Thyroid gland (tissue), 4 donors: Measurements from ENCODE around the gene EFNA5. TPM values are rescaled to one million over a fixed set of nuclear protein-coding genes. Genes with fewer than 3 reads are reported as not detected.

Source experiments
- DNase-seq, 2 donors: peaks; one replicate each; pipeline ENCODE4 v3.0.0-alpha.2; 2019
- H3K27ac ChIP-seq, 3 donors: fragments of 200-600 bp; sonication (generic); 1 replicate in 2 of 3; 2 replicates in 1 of 3; pipeline ENCODE4 v1.5.1; 2016 to 2019; ENCODE audit warnings: mild to moderate bottlenecking in 1 of 3, moderate library complexity in 1 of 3
- H3K27me3 ChIP-seq: fragments of 200-600 bp; sonication (generic); one replicate; pipeline ENCODE4 v1.5.1; 2019
- H3K36me3 ChIP-seq, 2 donors: fragments of 200-600 bp; sonication (generic); one replicate each; pipeline ENCODE4 v1.5.1; 2016 to 2019
- H3K4me1 ChIP-seq, 2 donors: fragments of 200-600 bp; sonication (generic); one replicate each; pipeline ENCODE4 v1.5.1; 2017 to 2019
- H3K4me3 ChIP-seq, 3 donors: fragments of 200-600 bp; sonication (generic); replicated peaks in 1 of 3; 1 replicate in 2 of 3; 2 replicates in 1 of 3; pipeline ENCODE4 v1.5.1; 2016; ENCODE audit warnings: mild to moderate bottlenecking in 1 of 3
- H3K9me3 ChIP-seq: fragments of 200-600 bp; sonication (generic); one replicate; pipeline ENCODE4 v1.5.1; 2017
- POLR2A ChIP-seq, 2 donors: fragments of 450-650 bp; IDR thresholded peaks; one replicate each; pipeline ENCODE4 v1.6.1; 2017; ENCODE audit warnings: antibody characterized with exemption in 2 of 2, mild to moderate bottlenecking in 2 of 2, moderate library complexity in 1 of 2
- WGBS, 2 donors: methylation state at CpG; one replicate each; pipeline ENCODE4 v1.1.5; 2017; 5-methylcytosine and 5-hydroxymethylcytosine counted together
- intact Hi-C: fragments of 100-400 bp; cut with DNase I; formaldehyde crosslinking; loops from one replicate; pipeline ENCODE4 v1.15.1; 2023
- total RNA-seq, 4 donors: library from RNA; depleted of rRNA; stranded (reverse); fragments of >200 nt; gene quantifications; one replicate each; pipeline ENCODE4 v1.2.3, GENCODE V29; 2016
- TF ChIP-seq, protein P1 (sequence below), 6 experiments: fragments of 200-600 bp in 3 of 6; fragments of 450-650 bp in 3 of 6; sonication (generic) in 3 of 6; IDR thresholded peaks; one replicate each; pipeline ENCODE4 v1.5.1; 2016 to 2019; ENCODE audit warnings: antibody characterized with exemption in 6 of 6, mild to moderate bottlenecking in 2 of 6, inconsistent platforms in 1 of 6, moderate library complexity in 1 of 6

Gene EFNA5
- total RNA-seq, 4 donors from 2014 or later, result 5.7 to 17.2 (median 6.4) TPM

DNA sequence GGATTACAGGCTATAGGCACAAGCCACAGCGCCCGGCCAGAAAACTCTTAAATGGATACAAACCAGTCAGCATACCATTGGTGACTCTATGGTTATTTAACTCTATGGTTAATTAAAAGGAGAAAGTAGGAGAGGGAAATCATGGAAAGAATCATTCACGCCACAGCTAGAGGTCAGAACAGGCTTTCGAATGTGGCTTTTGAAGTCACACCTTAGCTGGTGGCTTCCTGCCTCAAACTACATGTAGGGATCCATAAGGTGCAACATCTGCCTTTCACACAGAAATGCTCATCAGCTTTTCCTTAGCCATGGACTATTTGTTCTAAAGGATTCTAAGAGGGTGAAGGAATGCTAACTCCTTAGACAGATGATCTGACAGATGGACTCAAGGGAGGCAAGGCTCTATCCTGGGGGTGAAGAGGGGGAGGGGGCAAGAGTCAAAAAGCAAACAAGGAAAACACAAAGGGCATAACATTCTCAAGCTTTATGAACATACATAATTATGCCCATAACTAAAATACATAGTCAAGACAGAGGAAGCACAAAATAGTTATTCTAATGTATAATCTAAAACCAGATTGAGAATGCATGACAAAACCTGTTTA lies 130.9 kb downstream of the EFNA5 start:
- Histone ChIP-seq H3K4me3 (no peak overlapping the region), H3K9me3 (no peaks in the 10 kb centered on the region), H3K27me3 (no peaks in the 10 kb centered on the region), H3K27ac (no peak overlapping the region), H3K4me1 (no peaks in the 10 kb centered on the region), H3K36me3 (no peaks in the 10 kb centered on the region)
- TF ChIP-seq, protein P1, sequence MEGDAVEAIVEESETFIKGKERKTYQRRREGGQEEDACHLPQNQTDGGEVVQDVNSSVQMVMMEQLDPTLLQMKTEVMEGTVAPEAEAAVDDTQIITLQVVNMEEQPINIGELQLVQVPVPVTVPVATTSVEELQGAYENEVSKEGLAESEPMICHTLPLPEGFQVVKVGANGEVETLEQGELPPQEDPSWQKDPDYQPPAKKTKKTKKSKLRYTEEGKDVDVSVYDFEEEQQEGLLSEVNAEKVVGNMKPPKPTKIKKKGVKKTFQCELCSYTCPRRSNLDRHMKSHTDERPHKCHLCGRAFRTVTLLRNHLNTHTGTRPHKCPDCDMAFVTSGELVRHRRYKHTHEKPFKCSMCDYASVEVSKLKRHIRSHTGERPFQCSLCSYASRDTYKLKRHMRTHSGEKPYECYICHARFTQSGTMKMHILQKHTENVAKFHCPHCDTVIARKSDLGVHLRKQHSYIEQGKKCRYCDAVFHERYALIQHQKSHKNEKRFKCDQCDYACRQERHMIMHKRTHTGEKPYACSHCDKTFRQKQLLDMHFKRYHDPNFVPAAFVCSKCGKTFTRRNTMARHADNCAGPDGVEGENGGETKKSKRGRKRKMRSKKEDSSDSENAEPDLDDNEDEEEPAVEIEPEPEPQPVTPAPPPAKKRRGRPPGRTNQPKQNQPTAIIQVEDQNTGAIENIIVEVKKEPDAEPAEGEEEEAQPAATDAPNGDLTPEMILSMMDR (IDR thresholded peaks at IDR 0.05), result no peak
- TF ChIP-seq POLR2A (IDR thresholded peaks at IDR 0.05), result no peak
- 89 to 90% methylated on average over 4 of the region's 4 CpGs for WGBS, 2 donors
- intact Hi-C loops, result no loop called here
- DNase-seq, result no peak

DNA sequence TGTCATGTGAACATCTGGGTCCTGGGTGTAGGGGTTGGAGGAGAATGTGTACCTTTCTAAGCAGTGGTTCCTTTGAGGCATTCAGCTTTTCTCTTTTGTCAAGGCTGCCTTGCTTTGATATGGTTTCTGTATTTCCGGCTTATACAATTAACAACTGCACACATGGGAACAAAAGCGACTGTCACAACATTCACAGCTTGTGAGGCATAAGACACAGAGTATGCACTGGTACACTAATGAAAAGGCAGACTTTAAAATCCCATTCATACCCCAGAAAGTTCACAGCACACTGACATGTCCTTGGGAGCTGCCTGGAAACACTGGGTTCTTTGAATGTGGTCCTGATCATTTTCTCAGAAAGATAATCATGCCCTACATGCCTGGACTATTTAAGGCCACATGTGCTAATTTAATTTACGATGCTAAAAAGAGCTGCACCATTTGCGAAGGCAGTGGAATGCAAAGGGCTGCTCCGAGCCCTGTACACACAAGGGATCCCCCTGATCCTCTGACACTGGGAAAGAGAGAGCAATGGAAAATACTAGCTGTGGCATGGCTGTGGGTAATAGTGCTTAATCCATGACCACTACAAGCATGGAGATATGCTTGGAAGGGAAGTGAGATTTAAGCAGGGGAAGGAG lies 131.8 kb downstream of the EFNA5 start:
- no peaks in the 10 kb centered on the region for H3K27me3 ChIP-seq
- H3K9me3 ChIP-seq, result no peaks in the 10 kb centered on the region
- TF ChIP-seq, protein P1 (IDR thresholded peaks at IDR 0.05), result no peak
- intact Hi-C loops, result no loop called here
- no peak for DNase-seq
- H3K4me1 ChIP-seq, result no peaks in the 10 kb centered on the region
- 86 to 88% methylated on average over 5 of the region's 5 CpGs for WGBS, 2 donors
- no peak overlapping the region for H3K4me3 ChIP-seq
- H3K36me3 ChIP-seq, result no peaks in the 10 kb centered on the region
- H3K27ac ChIP-seq, result no peak overlapping the region

DNA sequence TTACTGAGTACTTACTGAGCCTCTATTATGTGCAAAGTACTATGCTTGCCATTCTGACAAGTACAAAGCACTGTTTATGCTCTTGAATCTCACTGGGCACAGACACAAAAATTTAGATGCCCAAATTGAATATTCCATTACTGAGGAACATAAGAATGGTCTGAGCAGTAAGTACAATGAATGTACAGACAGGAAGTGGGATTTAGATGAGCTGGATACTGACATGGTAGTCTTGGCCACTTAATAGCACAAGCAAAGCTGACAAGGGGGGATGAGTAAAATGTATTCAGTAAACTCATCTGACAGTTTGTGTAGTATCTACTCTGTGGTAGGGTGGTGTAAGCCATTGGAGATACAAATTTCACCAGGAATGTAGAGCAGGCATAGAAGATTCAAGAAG lies 132.4 kb downstream of the EFNA5 start:
- no peak for DNase-seq
- H3K4me3 ChIP-seq, result no peak overlapping the region
- no peak overlapping the region for H3K27ac ChIP-seq
- H3K9me3 ChIP-seq, result no peaks in the 10 kb centered on the region
- H3K4me1 ChIP-seq, result no peaks in the 10 kb centered on the region
- intact Hi-C loops, result no loop called here
- TF ChIP-seq POLR2A (IDR thresholded peaks at IDR 0.05), result no peak
- TF ChIP-seq, protein P1 (IDR thresholded peaks at IDR 0.05), result no peak
- no peaks in the 10 kb centered on the region for H3K36me3 ChIP-seq
- no peaks in the 10 kb centered on the region for H3K27me3 ChIP-seq

DNA sequence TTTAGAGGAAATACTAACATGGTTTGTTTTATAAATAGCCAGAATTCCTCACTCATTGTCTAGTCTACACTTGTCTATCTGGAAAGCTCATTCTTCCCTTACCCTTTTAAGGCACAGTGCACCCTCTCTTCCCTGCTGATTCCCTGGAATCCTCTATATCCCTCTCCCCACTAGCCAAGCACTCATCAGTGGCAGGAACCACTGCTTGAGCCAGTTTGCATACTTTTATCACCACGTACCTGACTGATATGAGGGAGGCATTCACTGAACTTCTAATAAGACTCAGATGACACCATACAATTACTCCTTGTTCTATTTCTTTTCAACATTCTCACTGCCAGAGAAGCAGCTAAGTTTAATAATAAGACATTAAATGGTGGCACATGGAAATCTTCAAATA lies 134.9 kb downstream of the EFNA5 start:
- no peak for TF ChIP-seq POLR2A (IDR thresholded peaks at IDR 0.05)
- TF ChIP-seq, protein P1 (IDR thresholded peaks at IDR 0.05), result no peak
- intact Hi-C loops, result no loop called here
- 93 to 100% methylated on average over 1 of the region's 1 CpG for WGBS, 2 donors

More for the DNA sequence above, 134.9 kb downstream of the EFNA5 start:
- DNase-seq, result no peak
- H3K4me1 ChIP-seq, result no peaks in the 10 kb centered on the region
- H3K9me3 ChIP-seq, result no peaks in the 10 kb centered on the region
- no peak overlapping the region for H3K27ac ChIP-seq
- H3K27me3 ChIP-seq, result no peaks in the 10 kb centered on the region
- H3K36me3 ChIP-seq, result no peaks in the 10 kb centered on the region
- H3K4me3 ChIP-seq, result no peak overlapping the region
